HG02798 (cell line): ENCODE measurements around the gene DDT.
"Not testable (repeated sequence)": the region's sequence is repeated elsewhere in the genome, so short reads cannot be mapped to it uniquely, and the experiment has no call there.

Experiments
- ATAC-seq: cut with Tn5 transposase; IDR thresholded peaks from one replicate; pipeline ENCODE4 v1.9.1; 2021; ENCODE audit warnings: mild to moderate bottlenecking; ENCODE audit not compliant: unreplicated experiment, poor library complexity

Gene DDT

DNA sequence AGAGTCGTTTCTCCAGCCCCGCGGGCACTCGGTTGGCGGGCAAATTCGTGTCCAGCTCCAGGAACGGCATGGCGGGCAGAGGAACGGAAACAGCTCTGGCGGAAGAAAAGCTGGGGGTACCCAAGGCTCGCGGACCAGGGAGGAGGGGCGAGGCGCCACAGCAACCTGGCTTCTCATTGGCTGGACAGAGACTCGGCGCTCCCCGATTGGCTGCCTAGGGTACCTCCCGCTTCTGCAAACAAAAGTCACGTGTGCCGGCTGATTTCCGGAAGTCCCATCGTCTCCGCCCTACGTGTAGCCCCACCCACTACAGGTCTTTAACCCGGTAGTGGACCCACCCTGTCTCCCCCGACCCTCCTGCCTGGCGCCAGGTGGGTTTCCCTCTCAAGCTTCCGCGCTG is at the start of gene DDT:
TSS of gene DDT (minus strand) at position 97 of the 400 bp plus-strand sequence. CDS start at position 70, 27 bp downstream.
- peak; percentile 96 for ATAC-seq

DNA sequence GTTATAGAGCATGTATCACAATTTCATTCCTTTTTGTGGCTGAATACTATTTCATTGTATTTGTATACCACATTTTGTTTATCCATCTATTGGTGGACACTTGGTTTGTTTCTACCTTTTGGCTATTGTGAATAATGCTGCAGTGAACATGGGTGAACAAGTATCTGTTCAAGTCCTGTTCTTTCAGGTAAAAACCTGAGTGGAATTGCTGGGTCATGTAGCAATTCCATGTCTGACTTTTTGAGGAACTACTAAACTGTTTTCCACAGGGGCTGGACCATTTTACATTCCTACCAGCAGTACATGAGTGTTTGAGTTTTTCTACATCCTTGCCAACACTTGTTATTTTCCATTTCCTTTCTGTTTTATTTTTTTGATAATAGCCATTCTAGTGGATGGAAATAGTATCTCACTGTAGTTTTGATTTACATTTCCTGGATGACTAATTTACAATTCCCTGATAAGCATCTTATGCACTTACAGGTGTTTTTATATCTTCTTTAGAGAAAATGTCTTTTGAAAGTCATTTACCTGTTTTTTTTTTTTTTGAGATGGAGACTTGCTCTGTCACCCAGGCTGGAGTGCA is 49.1 kb upstream of the DDT start:
- ATAC-seq = no peak

DNA sequence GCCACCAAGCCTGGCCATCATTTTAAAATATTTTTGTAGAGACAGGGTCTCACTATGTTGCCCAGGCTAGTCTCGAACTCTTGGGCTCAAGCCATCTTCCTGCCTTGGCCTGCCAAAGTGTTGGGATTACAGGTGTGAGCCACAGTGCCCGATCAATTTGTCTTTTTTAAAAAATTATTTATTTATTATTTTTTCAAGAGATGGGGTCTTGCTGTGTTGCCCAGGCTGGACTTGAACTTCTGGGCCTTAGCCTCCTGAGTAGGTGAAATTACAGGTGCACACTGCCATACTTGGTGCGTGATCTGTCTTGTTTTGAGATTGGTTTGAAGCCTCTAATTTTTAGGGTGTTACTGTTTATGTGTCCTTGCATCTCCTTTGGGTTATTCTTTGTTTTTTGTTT is 47.1 kb upstream of the DDT start:
- ATAC-seq = no peak

DNA sequence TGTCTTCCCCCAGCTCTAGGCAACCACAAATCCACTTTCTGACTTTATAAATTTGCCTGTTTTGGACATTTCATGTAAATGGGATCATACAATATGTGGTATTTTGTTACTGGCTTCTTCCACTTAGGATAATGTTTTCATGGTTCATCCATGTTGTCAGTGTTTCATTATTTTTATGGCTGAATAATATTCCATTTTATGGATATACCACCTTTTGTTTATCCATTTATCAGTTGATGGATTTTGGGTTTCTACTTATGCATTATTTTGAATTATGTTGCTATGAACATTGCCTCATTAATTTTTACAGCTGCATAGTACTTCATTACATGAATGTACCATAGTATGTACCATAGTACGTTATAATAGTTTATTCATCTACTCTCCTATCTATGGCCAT is 41.9 kb upstream of the DDT start:
- ATAC-seq = no peak

DNA sequence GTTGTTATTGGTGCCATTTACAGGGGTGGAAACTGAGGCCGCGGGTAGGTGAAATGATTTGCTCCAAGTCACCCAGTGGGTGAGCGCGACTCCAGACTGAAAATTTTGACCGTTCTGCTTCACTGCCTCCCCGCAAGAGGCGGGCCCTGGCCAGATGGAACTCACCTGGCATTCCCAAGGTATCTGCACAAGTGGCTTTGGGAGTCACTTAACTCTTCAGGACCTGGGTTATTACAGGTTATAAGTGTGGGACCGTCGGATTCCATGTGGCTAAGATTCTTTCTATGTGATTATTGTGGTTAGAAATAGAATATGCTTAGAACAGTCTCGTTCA is 37.5 kb upstream of the DDT start:
- ATAC-seq = no peak

DNA sequence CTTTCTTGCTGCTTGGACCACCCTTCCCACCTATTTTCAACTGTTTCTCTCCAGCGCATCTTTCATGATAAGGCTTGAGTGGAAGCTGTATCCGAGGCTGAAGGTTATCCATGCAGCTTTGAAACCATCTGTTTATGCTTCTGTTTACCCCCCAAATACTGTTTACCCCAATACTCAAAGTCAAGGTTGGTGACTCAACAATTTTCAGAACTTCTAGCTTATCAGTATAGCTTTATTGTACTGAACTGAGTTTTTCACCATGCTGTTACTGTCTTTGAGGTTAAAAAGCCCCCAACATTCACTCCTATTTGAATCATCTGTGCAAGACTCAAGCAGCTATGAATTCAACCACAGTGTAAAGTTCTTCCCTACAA is 35.8 kb upstream of the DDT start:
- ATAC-seq = no peak

DNA sequence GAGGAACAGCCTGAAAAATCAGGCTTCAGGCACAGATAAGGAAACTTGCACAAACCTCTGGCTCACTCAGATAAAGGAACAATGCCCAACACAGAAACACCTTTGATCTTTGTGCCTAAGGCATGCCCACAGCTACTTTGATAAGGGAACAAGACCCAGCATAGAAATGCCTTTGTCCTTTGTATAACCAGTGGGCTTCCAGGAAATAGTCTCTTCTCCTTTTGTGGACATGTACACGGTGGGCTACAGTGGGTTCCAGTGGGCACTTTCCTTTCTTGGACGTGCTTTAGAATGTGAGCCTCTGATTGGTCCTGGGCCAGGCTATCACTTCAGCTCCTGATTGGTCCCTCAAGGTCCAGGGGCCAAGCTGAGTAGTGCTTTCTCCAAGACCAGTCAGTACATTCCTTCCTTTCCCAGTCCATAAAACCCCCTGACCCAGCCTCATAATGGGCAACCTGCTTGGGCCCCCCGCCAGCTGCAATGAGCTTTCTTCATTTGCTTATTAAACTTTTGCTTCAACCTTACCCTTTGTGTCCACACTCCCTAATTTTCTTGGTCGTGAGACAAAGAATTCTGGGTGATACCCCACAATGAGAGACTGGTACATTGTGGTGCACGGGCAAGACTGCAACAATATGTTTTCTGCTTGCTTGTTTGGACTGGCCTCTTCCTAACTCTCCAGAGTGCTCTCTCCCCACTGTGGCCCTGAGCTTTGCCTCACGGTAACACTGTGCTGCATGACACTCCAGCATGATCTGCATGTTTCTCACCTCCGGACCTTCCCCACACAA is 35.2 kb upstream of the DDT start:
- no peak for ATAC-seq

DNA sequence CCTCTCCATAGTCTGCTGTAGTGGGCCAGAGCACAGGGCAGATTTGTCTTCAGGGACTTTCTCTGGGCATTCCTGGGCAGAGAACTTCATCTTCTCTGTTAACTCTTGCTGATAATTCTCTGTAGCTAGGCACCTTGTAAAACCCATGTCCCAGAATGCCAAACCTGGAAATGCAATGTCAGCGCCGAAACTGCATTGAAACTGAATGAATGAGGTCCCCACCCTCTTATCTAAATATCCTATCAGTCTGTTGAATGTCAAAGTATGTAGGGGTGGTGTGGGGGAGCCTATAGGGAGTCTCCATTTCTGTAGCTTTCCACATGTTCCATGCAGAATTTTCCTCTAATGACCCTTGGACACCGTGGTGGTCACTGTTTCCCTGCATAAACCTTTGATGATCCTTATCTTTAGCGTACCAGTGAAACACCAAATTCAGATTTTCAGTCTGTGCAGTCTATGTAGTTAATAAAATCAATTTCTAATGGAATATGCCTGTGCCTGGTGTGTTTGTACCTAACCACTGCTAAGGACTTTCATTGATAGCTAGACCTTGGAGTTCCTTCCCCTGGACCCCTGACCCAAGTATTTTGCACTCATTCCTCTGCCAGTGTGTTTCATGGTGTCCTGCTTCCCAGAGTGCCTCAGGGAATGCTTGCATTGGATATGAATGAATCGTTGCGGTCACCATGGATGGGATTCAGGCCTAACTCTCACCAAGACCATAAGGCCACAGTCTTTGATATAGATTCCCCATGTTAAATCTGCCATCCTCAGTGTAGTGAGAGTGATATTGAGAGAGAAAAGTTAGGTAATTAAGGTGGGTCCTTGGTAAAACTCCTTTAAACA is 34.4 kb upstream of the DDT start:
- ATAC-seq = no peak

DNA sequence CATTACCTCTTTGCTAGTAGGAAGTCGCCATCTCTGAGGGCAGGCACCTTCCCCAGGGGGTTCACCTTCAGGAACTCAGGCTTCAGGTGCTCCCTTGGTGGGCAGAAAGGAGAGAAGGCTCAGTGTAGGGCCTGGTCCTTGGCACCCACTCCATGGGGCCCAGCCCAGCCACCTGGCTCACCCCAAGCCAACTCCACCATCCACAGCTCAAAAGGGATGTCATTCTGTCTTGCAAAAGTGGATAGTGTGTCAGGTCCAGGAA is 33.7 kb upstream of the DDT start:
- no peak for ATAC-seq

DNA sequence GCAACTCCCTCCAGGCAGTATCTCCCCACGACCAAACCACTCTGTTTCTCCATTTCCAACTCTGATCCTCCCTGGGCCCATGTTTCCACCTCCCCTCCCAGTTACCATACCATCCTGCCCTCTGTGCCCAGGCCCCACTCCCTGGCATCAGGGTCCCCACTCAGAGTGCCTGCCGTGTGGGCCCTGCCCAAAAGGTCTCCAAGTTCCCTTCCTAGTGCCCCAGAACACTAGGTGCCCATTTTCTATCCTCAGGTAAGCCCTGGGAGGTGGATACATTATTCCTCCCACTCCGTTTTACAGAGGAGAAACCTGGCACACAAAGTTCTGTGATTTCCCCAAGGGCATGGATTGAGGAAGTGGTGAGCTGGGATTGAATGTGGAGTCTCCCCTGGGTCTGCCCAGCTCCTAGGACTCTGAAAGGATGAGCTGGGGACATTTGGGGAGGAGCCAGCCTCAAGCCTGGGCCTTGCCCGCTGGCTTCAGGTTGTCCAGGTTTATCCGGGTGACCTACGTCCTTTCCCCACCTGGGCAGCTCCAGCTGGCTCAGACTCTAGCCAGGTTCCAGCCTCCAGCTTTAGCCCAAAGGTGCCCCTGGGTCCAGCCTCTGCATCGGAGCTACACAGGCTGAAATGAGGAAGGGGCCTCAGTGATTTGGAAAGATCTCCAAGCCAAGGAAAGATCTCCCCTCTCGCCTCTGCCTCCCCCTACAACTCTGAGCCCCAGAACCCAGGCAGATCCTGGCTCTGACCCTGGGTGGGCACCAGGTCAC is 33.2 kb upstream of the DDT start:
- no peak for ATAC-seq

DNA sequence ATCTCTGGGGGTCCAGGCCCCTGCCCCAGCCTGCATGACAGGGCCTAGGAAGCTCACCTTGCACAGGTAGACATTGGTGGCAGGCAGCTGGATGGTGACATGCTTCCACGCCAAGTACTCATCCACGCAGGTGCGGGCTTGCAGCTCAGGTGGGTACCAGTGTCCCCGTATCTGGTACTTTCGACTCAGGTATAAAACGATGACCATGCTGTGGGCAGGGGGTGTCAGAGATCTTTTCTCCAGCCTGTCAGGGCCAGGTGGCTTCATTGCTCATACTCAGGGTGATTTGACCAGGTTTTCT is 32.6 kb upstream of the DDT start:
- ATAC-seq = no peak

DNA sequence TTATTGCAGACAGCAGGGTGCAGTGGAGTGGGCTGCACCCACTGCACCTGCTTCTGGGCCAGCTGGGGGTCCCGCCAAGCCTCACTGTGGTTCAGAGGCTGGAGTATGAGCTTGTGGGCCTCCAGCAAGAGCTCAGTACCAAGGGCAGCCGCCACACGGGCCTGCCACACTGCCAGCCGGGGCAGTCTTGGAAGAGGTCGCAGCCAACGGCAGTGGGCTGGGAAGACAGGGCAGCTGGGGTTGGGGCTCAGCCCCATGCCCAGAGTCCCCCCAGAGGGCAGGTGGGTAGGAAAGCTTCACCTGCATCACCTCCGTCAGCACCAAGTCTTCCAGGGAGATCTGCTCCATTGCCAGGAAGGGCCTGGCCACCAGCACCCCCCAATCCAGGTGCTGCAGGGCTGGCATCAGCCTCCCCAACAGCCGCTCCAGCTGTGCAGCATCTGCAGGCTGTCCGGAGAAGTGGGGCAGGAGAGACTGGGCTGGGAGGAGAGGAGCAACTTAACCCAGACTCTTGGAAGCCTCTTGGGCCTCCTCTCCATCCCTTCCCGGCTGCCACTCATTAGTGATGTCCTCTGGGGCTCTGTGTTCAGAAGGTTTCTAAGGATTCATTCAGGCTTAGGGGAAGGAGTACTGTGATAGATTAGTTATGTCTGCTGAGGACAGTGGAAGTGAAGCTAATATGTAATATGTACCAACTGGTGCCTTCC is 32.1 kb upstream of the DDT start:
- ATAC-seq = no peak

DNA sequence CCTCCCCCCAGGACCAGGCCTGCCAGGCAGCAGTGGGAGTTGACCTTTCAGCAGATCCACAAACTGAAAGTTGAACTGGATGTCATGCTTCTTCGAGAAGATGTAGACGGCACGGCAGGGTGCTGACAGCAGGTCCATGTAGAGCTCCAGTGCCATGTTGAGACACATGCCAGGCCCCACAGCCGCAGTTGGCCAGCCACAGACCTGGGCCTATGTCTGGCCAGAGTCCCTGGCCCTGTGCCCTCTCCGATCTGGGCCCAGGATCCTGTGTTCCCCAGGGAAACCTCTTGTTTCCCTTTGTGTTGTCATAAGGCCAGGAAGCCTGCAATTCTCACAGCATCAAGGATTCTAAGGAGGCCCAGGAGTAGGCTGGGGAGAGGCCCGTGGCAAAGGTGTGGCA is 31.0 kb upstream of the DDT start, which contains the start of gene GSTT4:
TSS of gene GSTT4 (minus strand) at position 253 of the 400 bp plus-strand sequence. CDS start at position 156, 97 bp downstream.
- ATAC-seq = no peak

DNA sequence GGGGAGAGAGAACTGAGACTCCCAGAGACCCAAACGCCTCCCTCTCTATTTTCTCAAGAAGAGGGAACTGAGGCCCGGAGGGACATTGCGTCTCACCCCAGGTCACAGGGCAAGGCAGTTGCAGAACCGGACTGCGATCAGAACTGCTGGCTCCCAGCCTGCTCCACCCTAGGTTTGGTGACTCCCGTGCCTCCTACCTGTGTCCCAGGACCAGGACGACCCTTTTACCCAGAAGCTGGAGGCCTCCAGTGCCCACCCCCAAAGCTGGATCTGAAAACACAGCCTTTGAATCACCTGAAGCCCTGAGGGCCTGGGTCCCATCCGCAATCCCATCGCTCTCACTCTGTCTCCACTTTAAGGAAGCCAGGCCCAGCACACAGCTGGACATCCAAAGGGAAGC is 29.6 kb upstream of the DDT start:
- no peak for ATAC-seq

DNA sequence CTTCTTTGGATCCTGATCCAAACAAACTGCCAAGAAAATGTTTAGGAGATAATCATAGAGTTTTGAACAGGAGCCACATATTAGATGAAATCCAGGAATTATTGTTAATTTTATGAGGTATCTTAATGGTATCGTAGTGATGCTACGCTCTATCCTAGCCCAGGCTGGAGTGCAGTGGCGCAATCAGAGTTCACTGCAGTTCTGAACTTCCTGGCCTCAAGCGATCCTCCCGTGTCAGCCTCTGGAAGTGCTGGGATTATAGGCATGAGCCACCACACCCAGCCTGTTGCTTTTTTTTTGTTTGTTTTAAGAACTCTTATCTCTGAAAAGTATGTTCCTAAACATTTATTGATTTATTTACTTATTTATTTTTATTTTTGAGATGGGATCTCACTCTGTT is 28.6 kb upstream of the DDT start:
- no peak for ATAC-seq

DNA sequence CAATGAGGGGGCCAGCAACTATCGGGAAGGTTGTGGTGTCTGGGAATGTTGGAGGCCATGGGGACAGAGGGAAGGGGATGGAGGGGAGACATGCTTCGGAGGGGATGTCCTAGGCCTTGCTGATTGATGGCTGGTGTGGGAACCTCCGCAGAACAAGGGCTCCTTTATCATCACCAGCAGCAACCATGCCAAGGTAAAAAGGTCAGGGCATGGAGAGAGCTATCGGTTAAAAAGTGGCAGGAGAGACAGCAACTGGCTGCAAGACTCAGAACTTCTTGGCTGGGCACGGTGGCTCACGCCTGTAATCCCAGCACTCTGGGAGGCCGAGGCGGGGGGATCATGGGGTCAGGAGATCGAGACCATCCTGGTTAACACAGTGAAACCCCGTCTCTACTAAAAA is 28.0 kb upstream of the DDT start:
- ATAC-seq = no peak

DNA sequence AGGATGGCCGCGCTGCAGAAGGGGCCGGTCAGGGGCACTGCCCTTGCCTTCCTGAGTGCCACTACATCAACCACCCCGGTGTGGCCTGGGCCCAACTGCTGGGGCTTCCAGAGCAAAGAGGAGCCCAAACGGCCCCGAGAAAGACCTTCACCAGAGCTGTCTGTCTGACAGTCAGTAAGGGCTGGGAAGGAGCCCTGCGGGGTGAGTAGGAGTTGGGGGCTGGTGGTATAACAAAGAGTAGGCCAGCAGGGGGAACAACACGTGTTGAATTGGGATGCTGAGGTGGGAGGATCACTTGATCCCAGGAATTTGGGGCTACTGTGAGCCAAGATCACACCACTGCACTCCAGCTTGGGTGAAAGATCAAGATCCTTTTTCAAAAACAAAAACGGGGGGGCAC is 27.1 kb upstream of the DDT start:
- ATAC-seq = no peak

DNA sequence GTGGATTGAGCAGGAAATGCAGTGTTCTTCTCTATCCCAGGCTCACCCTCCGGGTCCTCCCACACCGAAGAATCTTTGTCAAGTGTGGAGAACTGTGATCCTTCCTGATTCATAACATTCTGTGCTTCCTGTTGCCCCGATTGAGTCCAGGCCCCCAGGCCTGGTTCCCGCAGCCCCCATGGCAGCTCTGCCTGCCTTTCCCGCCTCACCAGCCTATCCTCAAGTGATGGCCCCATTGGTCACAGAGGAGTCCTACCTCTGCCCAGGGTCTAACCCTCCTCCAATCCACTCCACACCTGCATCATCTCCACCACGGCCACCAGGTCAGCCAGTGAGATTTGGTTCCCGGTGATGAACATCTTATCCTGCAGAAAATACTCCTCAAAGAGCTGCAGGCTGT is 25.5 kb upstream of the DDT start:
- not testable (repeated sequence) for ATAC-seq

DNA sequence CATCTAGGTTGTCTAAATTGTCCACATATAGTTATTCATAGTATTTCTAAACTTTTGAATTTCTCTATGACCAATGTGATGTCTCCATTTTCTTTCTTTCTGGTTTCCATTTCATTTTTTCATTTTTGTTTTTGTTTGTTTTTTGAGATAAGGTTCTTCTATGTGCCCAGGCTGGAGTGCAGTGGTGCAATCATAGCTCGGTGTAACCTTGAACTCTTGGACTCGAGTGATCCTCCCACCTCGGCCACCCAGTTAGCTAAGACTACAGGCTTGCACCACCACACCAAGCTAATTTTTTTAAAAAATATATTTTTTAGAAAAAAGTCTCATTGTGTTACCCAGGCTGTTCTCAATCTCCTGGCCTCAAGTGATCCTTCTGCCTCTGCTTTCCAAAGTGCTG is 22.9 kb upstream of the DDT start:
- no peak for ATAC-seq

DNA sequence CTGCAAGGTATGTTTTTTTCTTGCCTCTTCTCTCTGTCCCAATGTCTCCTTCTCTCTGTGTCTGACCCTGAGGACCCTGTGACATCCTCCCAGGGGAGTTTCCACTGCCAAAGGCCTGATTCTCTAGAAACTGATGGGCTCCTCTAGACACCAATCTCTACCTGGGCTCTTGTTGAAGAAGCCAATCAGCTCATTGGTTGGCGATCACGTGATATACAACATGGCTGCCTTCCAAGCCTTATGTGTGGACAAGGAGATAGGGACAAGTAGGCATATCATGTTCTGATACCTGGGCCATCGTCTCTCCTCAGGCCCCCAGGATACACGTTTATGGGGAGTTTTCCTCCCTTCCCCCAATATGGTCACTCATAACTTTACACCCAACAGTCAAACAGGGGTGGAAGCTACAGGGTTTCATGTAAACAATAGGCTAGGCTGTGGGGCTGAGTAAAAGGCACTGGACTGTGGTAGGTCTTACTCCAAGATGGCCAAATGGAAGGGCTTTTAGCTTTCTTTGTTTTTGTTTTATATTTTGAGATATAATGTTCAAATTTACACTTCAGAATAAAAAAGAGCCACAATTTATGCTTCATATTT is 19.4 kb upstream of the DDT start:
- ATAC-seq = not testable (repeated sequence)
